BLaER1 (cell line): ENCODE results near the gene ACTL6B.
A peak's percentile ranks its signal among the peaks of the same experiment; 100 is the strongest.

Source experiments
- H3K27ac ChIP-seq: shearing (Covaris generic); formaldehyde crosslinking; 2 replicates; pipeline ENCODE4 v1.8.1; 2022
- H3K27me3 ChIP-seq: shearing (Covaris generic); formaldehyde crosslinking; 2 replicates; pipeline ENCODE4 v1.8.1; 2022
- H3K36me3 ChIP-seq: shearing (Covaris generic); formaldehyde crosslinking; 2 replicates; pipeline ENCODE4 v1.8.1; 2022
- H3K4me1 ChIP-seq: shearing (Covaris generic); formaldehyde crosslinking; 2 replicates; pipeline ENCODE4 v1.8.1; 2022
- H3K4me2 ChIP-seq: shearing (Covaris generic); formaldehyde crosslinking; 2 replicates; pipeline ENCODE4 v1.8.1; 2022
- H3K4me3 ChIP-seq: shearing (Covaris generic); formaldehyde crosslinking; 2 replicates; pipeline ENCODE4 v1.8.1; 2022
- H3K9ac ChIP-seq: shearing (Covaris generic); formaldehyde crosslinking; 2 replicates; pipeline ENCODE4 v1.8.1; 2022
- H3K9me3 ChIP-seq: shearing (Covaris generic); formaldehyde crosslinking; 2 replicates; pipeline ENCODE4 v1.8.1; 2022
- H4K20me1 ChIP-seq: shearing (Covaris generic); formaldehyde crosslinking; 2 replicates; pipeline ENCODE4 v1.8.1; 2022
- Cebpa-rat ChIP-seq: shearing (Covaris generic); IDR thresholded peaks from 2 replicates; pipeline ENCODE4 v1.8.1; 2022

The ACTL6B gene

DNA sequence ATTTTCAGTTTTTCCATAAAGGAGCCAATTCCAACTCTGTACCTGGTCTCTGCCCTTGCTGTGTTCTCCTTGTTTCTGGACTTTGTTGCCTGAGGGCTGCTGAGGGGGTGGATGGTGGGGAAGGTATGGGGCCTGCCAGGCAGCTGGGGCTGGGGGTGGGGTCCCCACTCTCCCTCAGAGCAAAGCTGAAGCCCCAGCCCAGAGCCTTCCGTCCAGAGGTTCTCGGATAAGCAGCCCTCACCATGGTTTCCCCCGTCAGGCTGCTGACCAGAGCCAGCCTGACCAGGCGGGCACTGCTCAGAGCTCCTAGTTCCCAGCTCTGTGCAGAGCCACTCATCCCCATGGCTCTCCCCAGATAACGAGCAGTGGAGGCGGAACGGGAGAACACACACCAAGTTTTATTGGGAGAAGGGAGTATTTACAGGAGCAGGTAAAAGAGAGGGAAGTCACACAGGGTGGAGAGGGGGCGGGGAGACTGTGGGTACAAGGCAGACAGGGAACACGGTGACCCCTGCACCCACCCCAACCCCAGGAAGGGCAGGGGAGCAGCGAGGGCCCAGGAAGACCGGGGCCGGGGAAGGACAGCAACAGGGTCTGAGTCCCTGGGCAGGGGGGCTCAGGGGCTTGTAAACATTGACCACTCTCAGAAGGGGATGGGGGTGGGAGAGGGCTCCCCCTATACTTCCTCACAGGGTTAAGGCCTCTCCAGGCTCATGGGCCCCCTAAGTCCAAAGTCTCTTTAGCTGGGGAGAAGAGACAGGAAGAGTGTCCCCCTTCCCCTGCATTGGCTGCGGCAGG, 23.1 kb upstream of the ACTL6B start:
- Histone ChIP-seq H3K9ac (no peak overlapping the region), H3K4me3 (no peak overlapping the region), H3K27me3 (no peaks in the 10 kb centered on the region), H3K4me2 (no peak overlapping the region), H3K9me3 (no peaks in the 10 kb centered on the region), H3K27ac (no peak overlapping the region), H3K4me1 (peaks cover 25% of the 10 kb centered on the region), H3K36me3 (peaks cover 80% of the 10 kb centered on the region), H4K20me1 (peaks cover 95% of the 10 kb centered on the region)
- no peak for TF ChIP-seq Cebpa-rat

DNA sequence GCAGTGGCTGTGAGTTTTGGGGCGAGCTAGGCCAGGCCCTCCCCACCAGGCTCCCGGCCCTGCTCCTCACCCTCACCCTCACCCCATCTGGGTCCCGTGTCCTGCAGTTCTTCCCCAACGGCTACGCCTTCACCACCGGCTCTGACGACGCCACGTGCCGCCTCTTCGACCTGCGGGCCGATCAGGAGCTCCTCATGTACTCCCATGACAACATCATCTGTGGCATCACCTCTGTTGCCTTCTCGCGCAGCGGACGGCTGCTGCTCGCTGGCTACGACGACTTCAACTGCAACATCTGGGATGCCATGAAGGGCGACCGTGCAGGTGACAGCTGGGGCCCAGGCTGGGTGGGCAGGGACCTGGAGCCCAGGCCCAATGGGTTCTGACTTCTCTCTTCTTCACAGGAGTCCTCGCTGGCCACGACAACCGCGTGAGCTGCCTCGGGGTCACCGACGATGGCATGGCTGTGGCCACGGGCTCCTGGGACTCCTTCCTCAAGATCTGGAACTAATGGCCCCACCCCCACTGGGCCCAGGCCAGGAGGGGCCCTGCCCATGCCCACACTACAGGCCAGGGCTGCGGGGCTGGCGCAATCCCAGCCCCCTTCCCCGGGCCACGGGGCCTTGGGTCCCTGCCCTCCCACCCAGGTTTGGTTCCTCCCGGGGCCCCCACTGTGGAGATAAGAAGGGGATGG, 22.2 kb upstream of the ACTL6B start:
- peaks cover 25% of the 10 kb centered on the region for H3K4me1 ChIP-seq
- peak overlapping the region; percentile 93; the same call in 1 of the 2 replicates for H3K4me2 ChIP-seq

GRCh38 chr7:100677308-100678267, 21.3 kb upstream of the ACTL6B start:
- peaks cover 81% of the 10 kb centered on the region for H4K20me1 ChIP-seq
- H3K27me3 ChIP-seq, result no peaks in the 10 kb centered on the region
- peaks cover 63% of the 10 kb centered on the region for H3K36me3 ChIP-seq
- peaks cover 31% of the 10 kb centered on the region for H3K4me1 ChIP-seq
- H3K9ac ChIP-seq, result 0 out of 2 replicates have a peak overlapping the region, but pooled peaks have one; percentile 61
- H3K4me2 ChIP-seq, result peak overlapping the region; percentile 93; the same call in 1 of the 2 replicates
- TF ChIP-seq Cebpa-rat, result no peak
- H3K27ac ChIP-seq, result peak overlapping the region; percentile 35; the same call in 1 of the 2 replicates
- H3K9me3 ChIP-seq, result no peaks in the 10 kb centered on the region
- H3K4me3 ChIP-seq, result no peak overlapping the region

More for the DNA sequence above, 22.2 kb upstream of the ACTL6B start:
- Histone ChIP-seq H3K4me3 (no peak overlapping the region), H3K9me3 (no peaks in the 10 kb centered on the region), H3K27me3 (no peaks in the 10 kb centered on the region), H3K27ac (peak overlapping the region; percentile 22; the same call in 1 of the 2 replicates), H3K9ac (no peak overlapping the region; the same call in 1 of the 2 replicates), H4K20me1 (peaks cover 89% of the 10 kb centered on the region), H3K36me3 (peaks cover 72% of the 10 kb centered on the region)
- TF ChIP-seq Cebpa-rat, result no peak

GRCh38 chr7:100676501-100677306, 20.5 kb upstream of the ACTL6B start:
- peak overlapping the region; percentile 95 for H3K4me3 ChIP-seq
- peaks cover 54% of the 10 kb centered on the region for H3K36me3 ChIP-seq
- H3K4me2 ChIP-seq, result peak overlapping the region; percentile 93
- H3K9me3 ChIP-seq, result no peaks in the 10 kb centered on the region
- TF ChIP-seq Cebpa-rat, result no peak
- peak overlapping the region; percentile 61 for H3K9ac ChIP-seq
- no peaks in the 10 kb centered on the region for H3K27me3 ChIP-seq
- peak overlapping the region; percentile 41; the same call in 1 of the 2 replicates for H3K27ac ChIP-seq
- H3K4me1 ChIP-seq, result peaks cover 32% of the 10 kb centered on the region
- H4K20me1 ChIP-seq, result peaks cover 72% of the 10 kb centered on the region

DNA sequence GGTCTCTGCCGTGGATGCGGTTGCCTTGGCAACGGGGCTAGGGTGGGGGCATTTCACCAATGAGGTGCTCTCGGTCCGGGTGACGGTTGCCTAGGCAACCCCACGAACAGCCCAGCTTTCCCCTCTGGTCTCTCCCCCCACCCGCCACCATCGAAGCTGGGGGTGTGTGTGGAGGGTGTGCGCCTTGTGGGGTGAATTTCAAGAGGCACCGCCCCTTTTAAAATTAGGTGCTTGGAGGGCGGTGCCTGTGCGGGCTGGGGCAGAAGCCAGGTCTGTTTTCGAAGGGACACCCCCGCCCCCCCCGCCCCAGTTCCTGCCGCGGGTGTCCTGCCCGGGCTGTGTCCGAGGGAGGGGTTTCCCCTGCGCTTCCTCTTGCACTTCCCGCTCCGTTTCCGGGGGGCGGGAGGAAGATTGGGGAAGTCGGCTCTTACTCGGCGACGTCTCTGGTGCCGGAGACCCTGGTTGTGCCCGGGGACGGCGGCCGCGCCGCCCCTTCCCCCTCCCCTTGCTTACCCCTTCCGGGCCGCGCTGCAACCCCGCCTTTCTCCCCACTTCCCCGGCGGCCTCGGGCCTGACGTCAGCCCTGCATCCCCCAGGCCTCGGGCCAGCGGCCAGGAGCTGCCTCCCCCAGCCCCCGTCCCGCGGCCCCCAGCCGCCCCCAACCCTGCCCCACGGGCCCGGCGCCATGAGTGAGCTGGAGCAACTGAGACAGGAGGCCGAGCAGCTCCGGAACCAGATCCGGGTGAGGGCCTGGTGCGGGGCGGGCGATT, 19.5 kb upstream of the ACTL6B start:
- Histone ChIP-seq H3K4me2 (peak overlapping the region; percentile 93), H4K20me1 (peaks cover 62% of the 10 kb centered on the region), H3K27me3 (no peaks in the 10 kb centered on the region), H3K9me3 (no peaks in the 10 kb centered on the region), H3K4me3 (peak overlapping the region; percentile 95), H3K36me3 (peaks cover 45% of the 10 kb centered on the region), H3K4me1 (peaks cover 32% of the 10 kb centered on the region), H3K27ac (peak overlapping the region; percentile 41; the same call in 1 of the 2 replicates), H3K9ac (peak overlapping the region; percentile 61)
- TF ChIP-seq Cebpa-rat, result no peak

GRCh38 chr7:100675105-100675451, 18.8 kb upstream of the ACTL6B start:
- Histone ChIP-seq H3K27ac (peak overlapping the region; percentile 97), H3K9me3 (no peaks in the 10 kb centered on the region), H3K4me1 (peaks cover 32% of the 10 kb centered on the region), H3K4me2 (peak overlapping the region; percentile 93), H4K20me1 (peaks cover 56% of the 10 kb centered on the region), H3K9ac (peak overlapping the region; percentile 94), H3K4me3 (peak overlapping the region; percentile 95), H3K36me3 (peaks cover 38% of the 10 kb centered on the region), H3K27me3 (no peaks in the 10 kb centered on the region)
- no peak for TF ChIP-seq Cebpa-rat

- H3K27me3 ChIP-seq, result no peaks in the 10 kb centered on the region
- H3K36me3 ChIP-seq, result peaks cover 33% of the 10 kb centered on the region
- H3K4me2 ChIP-seq, result peak overlapping the region; percentile 93
- H3K4me3 ChIP-seq, result peak overlapping the region; percentile 95
- H3K9me3 ChIP-seq, result no peaks in the 10 kb centered on the region
- H3K9ac ChIP-seq, result peak overlapping the region; percentile 94
- H3K4me1 ChIP-seq, result peaks cover 32% of the 10 kb centered on the region
- no peak for TF ChIP-seq Cebpa-rat
- peak overlapping the region; percentile 97 for H3K27ac ChIP-seq
- H4K20me1 ChIP-seq, result peaks cover 50% of the 10 kb centered on the region
Observed at GRCh38 chr7:100674411-100675104, 18.3 kb upstream of the ACTL6B start.
